GM23338 (cell line): ENCODE data around the gene NUMBL.
A peak's percentile ranks its signal among the peaks of the same experiment; 100 is the strongest.

Experiments used
- EZH2 ChIP-seq: fragments of 200-600 bp; sonication (generic); IDR thresholded peaks from one replicate; pipeline ENCODE4 v1.8.0; 2017; ENCODE audit warnings: antibody characterized with exemption, mild to moderate bottlenecking, low read depth; ENCODE audit not compliant: unreplicated experiment
- JUNB ChIP-seq: IDR thresholded peaks from one replicate; pipeline ENCODE4 v1.6.1; 2016; ENCODE audit warnings: antibody characterized with exemption; ENCODE audit not compliant: unreplicated experiment
- POLR2AphosphoS5 ChIP-seq: IDR thresholded peaks from 2 replicates; pipeline ENCODE4 v1.6.1; 2016; ENCODE audit warnings: antibody characterized with exemption, low read depth
- TF ChIP-seq, protein P1 (sequence below), 2 experiments: fragments of 200-600 bp in 1 of 2; sonication (generic) in 1 of 2; conservative IDR thresholded peaks; 2 replicates each; pipeline versions ENCODE4 v1.5.1 to v1.6.1; 2016 to 2017; ENCODE audit warnings: antibody characterized with exemption in 2 of 2, low read depth in 2 of 2, mild to moderate bottlenecking in 2 of 2, moderate library complexity in 1 of 2
- TF ChIP-seq, protein P2 (sequence below): IDR thresholded peaks from one replicate; pipeline ENCODE4 v1.6.1; 2018; ENCODE audit warnings: antibody characterized with exemption; ENCODE audit not compliant: unreplicated experiment

DNA sequence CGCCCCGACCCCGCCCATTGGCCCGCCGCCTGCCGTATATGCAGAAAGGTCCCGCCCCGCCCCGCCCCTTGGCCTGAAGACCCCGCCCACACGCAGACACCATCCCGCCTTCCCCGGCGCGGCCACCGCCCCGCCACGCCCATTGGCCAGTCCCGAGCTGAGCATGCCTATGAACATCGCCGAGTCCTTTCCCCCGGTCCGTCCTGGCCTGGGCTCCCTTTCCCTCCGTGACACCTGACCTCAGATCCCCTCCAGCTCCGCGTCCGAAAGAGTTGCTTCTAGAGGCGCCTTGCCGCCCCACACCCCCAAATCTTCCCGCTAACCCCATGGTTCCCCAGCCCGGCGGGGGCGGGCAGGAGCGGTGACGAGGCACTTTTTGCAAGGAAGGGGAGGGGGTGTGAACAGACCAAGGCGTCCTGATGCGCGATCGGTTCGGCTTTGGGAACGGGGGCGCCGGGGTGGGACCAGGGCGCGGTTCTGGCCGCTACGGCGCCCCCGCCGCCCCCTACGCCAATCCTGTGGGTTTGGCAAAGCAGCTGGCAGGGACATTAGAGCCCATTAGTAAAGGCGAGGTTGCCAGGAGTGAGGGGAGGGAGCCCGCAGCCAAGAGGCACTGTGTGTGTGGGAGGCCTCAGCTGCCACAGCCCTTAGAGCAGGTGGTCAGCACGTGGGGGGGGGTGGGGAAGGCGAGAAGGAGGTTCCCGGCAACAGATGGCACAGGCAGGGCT, 406 bp upstream of the NUMBL start:
- no peak for TF ChIP-seq EZH2
- TF ChIP-seq, protein P1, sequence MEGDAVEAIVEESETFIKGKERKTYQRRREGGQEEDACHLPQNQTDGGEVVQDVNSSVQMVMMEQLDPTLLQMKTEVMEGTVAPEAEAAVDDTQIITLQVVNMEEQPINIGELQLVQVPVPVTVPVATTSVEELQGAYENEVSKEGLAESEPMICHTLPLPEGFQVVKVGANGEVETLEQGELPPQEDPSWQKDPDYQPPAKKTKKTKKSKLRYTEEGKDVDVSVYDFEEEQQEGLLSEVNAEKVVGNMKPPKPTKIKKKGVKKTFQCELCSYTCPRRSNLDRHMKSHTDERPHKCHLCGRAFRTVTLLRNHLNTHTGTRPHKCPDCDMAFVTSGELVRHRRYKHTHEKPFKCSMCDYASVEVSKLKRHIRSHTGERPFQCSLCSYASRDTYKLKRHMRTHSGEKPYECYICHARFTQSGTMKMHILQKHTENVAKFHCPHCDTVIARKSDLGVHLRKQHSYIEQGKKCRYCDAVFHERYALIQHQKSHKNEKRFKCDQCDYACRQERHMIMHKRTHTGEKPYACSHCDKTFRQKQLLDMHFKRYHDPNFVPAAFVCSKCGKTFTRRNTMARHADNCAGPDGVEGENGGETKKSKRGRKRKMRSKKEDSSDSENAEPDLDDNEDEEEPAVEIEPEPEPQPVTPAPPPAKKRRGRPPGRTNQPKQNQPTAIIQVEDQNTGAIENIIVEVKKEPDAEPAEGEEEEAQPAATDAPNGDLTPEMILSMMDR (conservative IDR thresholded peaks at IDR 0.05; ENCODE audit: low read depth in 2 of 2): no peak
- TF ChIP-seq JUNB: no peak
- TF ChIP-seq POLR2AphosphoS5: peak; percentile 76
- TF ChIP-seq, protein P2, sequence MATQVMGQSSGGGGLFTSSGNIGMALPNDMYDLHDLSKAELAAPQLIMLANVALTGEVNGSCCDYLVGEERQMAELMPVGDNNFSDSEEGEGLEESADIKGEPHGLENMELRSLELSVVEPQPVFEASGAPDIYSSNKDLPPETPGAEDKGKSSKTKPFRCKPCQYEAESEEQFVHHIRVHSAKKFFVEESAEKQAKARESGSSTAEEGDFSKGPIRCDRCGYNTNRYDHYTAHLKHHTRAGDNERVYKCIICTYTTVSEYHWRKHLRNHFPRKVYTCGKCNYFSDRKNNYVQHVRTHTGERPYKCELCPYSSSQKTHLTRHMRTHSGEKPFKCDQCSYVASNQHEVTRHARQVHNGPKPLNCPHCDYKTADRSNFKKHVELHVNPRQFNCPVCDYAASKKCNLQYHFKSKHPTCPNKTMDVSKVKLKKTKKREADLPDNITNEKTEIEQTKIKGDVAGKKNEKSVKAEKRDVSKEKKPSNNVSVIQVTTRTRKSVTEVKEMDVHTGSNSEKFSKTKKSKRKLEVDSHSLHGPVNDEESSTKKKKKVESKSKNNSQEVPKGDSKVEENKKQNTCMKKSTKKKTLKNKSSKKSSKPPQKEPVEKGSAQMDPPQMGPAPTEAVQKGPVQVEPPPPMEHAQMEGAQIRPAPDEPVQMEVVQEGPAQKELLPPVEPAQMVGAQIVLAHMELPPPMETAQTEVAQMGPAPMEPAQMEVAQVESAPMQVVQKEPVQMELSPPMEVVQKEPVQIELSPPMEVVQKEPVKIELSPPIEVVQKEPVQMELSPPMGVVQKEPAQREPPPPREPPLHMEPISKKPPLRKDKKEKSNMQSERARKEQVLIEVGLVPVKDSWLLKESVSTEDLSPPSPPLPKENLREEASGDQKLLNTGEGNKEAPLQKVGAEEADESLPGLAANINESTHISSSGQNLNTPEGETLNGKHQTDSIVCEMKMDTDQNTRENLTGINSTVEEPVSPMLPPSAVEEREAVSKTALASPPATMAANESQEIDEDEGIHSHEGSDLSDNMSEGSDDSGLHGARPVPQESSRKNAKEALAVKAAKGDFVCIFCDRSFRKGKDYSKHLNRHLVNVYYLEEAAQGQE: no peak
